ENCODE measurements around the gene TCF25. TPM values are rescaled to one million over a fixed set of nuclear protein-coding genes. Genes with fewer than 3 reads are reported as not detected.
"Not testable (repeated sequence)": the region's sequence is repeated elsewhere in the genome, so short reads cannot be mapped to it uniquely, and the experiment has no call there.

The TCF25 gene
- total and polyA plus RNA-seq, 8 donors, result 147 to 189 (median 160) TPM

GRCh38 chr16:89913408-89914387, 40.3 kb downstream of the TCF25 start:
- intact Hi-C loops (cut with DNase I), result no loop called here
- no peak for ATAC-seq
- no peak for TF ChIP-seq CTCF (IDR thresholded peaks at IDR 0.05)
- Histone ChIP-seq H3K27ac (no peak overlapping the region), H3K4me1 (peaks cover 11 to 21% of the 10 kb centered on the region in 2 donors), H3K36me3 (peaks cover 0 to 48% of the 10 kb centered on the region in 2 donors), H3K4me3 (no peak overlapping the region), H3K27me3 (peaks cover 0 to 11% of the 10 kb centered on the region in 2 donors), H3K9me3 (no peaks in the 10 kb centered on the region)
- no peak for DNase-seq

- ATAC-seq; H3K27ac ChIP-seq; H3K9me3 ChIP-seq; DNase-seq; H3K4me3 ChIP-seq; intact Hi-C loops (cut with DNase I): not testable (repeated sequence)
- Histone ChIP-seq H3K4me1 (peaks cover 13 to 28% of the 10 kb centered on the region in 2 donors), H3K27me3 (peaks cover 0 to 22% of the 10 kb centered on the region in 2 donors), H3K36me3 (peaks cover 0 to 38% of the 10 kb centered on the region in 2 donors)
Measured at GRCh38 chr16:89914642-89915285, 41.4 kb downstream of the TCF25 start.

GRCh38 chr16:89915303-89916232, 42.2 kb downstream of the TCF25 start:
- H3K36me3 ChIP-seq, result peaks cover 0 to 32% of the 10 kb centered on the region in 2 donors
- no peak for DNase-seq
- H3K4me3 ChIP-seq, result no peak overlapping the region
- no peak for ATAC-seq
- no peaks in the 10 kb centered on the region for H3K9me3 ChIP-seq
- intact Hi-C loops (cut with DNase I), result no loop called here
- peaks cover 13 to 28% of the 10 kb centered on the region in 2 donors for H3K4me1 ChIP-seq
- peaks cover 0 to 30% of the 10 kb centered on the region in 2 donors for H3K27me3 ChIP-seq
- TF ChIP-seq CTCF (IDR thresholded peaks at IDR 0.05), result no peak
- H3K27ac ChIP-seq, result no peak overlapping the region

GRCh38 chr16:89917773-89918452, 44.5 kb downstream of the TCF25 start:
- Histone ChIP-seq H3K27me3 (peaks cover 0 to 53% of the 10 kb centered on the region in 2 donors), H3K4me3 (peak overlapping the region; percentile 10 to 23), H3K27ac (peak overlapping the region; percentile 15 to 62), H3K4me1 (peaks cover 27 to 52% of the 10 kb centered on the region in 2 donors), H3K9me3 (no peaks in the 10 kb centered on the region), H3K36me3 (peaks cover 0 to 8% of the 10 kb centered on the region in 2 donors)
- ATAC-seq (peak; percentile 23), DNase-seq (peak in 3 of 4 donors; percentile 76 to 93 (median 77))
- intact Hi-C loops (cut with DNase I), result no loop called here
- no peak for TF ChIP-seq CTCF (IDR thresholded peaks at IDR 0.05)
